HG02678 (cell line): Measurements from ENCODE around the gene CLEC1B.
"Not testable (repeated sequence)": the region's sequence is repeated elsewhere in the genome, so short reads cannot be mapped to it uniquely, and the experiment has no call there.

Source experiments
- ATAC-seq: cut with Tn5 transposase; IDR thresholded peaks from one replicate; pipeline ENCODE4 v1.9.1; 2021; ENCODE audit warnings: mild to moderate bottlenecking, moderate library complexity; ENCODE audit not compliant: unreplicated experiment

Gene CLEC1B

GRCh38 chr12:9999016-9999415, at the start of gene CLEC1B:
Gene CLEC1B, minus strand, starts transcription at chr12:9999121. Its CDS starts 21 bp downstream, at chr12:9999100.
- no peak for ATAC-seq

- no peak for ATAC-seq
Observed at GRCh38 chr12:10048526-10048925, 49.6 kb upstream of the CLEC1B start.

GRCh38 chr12:10042167-10042566, 43.2 kb upstream of the CLEC1B start:
- ATAC-seq = no peak

GRCh38 chr12:10033783-10034545, 35.0 kb upstream of the CLEC1B start:
- ATAC-seq = no peak

GRCh38 chr12:10031771-10032175, 32.9 kb upstream of the CLEC1B start:
- ATAC-seq = no peak

- ATAC-seq = no peak
Observed at GRCh38 chr12:10031321-10031720, 32.4 kb upstream of the CLEC1B start.

GRCh38 chr12:10030446-10030845, 31.5 kb upstream of the CLEC1B start, which contains the start of gene CLEC9A:
Gene CLEC9A, plus strand, starts transcription at chr12:10030682. Its CDS starts 22,006 bp downstream, at chr12:10052688.
- ATAC-seq = no peak

- no peak for ATAC-seq
Observed at GRCh38 chr12:10027721-10028120, 28.8 kb upstream of the CLEC1B start.

- ATAC-seq = no peak
Observed at GRCh38 chr12:10027311-10027710, 28.4 kb upstream of the CLEC1B start.

- ATAC-seq = not testable (repeated sequence)
Observed at GRCh38 chr12:10026666-10027065, 27.7 kb upstream of the CLEC1B start.

GRCh38 chr12:10025236-10025635, 26.3 kb upstream of the CLEC1B start:
- no peak for ATAC-seq

- ATAC-seq = no peak
Observed at GRCh38 chr12:10021342-10021741, 22.4 kb upstream of the CLEC1B start.

- no peak for ATAC-seq
Observed at GRCh38 chr12:10018386-10018785, 19.5 kb upstream of the CLEC1B start.

GRCh38 chr12:10016881-10017280, 18.0 kb upstream of the CLEC1B start:
- ATAC-seq = no peak

- ATAC-seq = no peak
Observed at GRCh38 chr12:10015450-10015849, 16.5 kb upstream of the CLEC1B start.

GRCh38 chr12:10012630-10013330, 13.9 kb upstream of the CLEC1B start:
- ATAC-seq = no peak

GRCh38 chr12:10001171-10001776, 2.4 kb upstream of the CLEC1B start:
- ATAC-seq = no peak

- no peak for ATAC-seq
Observed at GRCh38 chr12:9992296-9992695, 6.6 kb downstream of the CLEC1B start.

- ATAC-seq = no peak
Observed at GRCh38 chr12:9991876-9992275, 7.0 kb downstream of the CLEC1B start.

GRCh38 chr12:9980126-9980525, 18.8 kb downstream of the CLEC1B start:
- no peak for ATAC-seq

- no peak for ATAC-seq
Observed at GRCh38 chr12:9977916-9978315, 21.0 kb downstream of the CLEC1B start.

- not testable (repeated sequence) for ATAC-seq
Observed at GRCh38 chr12:9976626-9977025, 22.3 kb downstream of the CLEC1B start.
